Left kidney (tissue), 2 donors: ENCODE data around the gene TTC7B. TPM values are rescaled to one million over a fixed set of nuclear protein-coding genes. Genes with fewer than 3 reads are reported as not detected.
A peak's percentile ranks its signal among the peaks of the same experiment; 100 is the strongest.

Experiments
- DNase-seq: peaks from one replicate; pipeline ENCODE4 v3.0.0-alpha.2; 2013
- polyA plus RNA-seq: library from polyadenylated mRNA; unstranded; fragments of 120-200 nt; gene quantifications from one replicate; pipeline ENCODE4 v1.2.1, GENCODE V29; 2013; ENCODE audit not compliant: insufficient read length

The TTC7B gene
- polyA plus RNA-seq, 1 donor = 46.4 TPM

- DNase-seq = no peak
These were observed 142.1 kb downstream of the TTC7B start for GRCh38 chr14:90674043-90674670.

GRCh38 chr14:90671382-90672234 lies 144.6 kb downstream of the TTC7B start:
- DNase-seq = no peak

- DNase-seq = no peak
These were observed 146.5 kb downstream of the TTC7B start for GRCh38 chr14:90669731-90670130.

- DNase-seq = peak; percentile 34
These were observed 149.7 kb downstream of the TTC7B start for GRCh38 chr14:90666571-90666970.

- no peak for DNase-seq
These were observed 150.8 kb downstream of the TTC7B start for GRCh38 chr14:90665321-90666000.

- no peak for DNase-seq
These were observed 151.3 kb downstream of the TTC7B start for GRCh38 chr14:90664911-90665310.

- no peak for DNase-seq
These were observed 152.6 kb downstream of the TTC7B start for GRCh38 chr14:90663680-90664079.

GRCh38 chr14:90663140-90663539 lies 153.1 kb downstream of the TTC7B start:
- no peak for DNase-seq

- peak; percentile 37 for DNase-seq
These were observed 154.4 kb downstream of the TTC7B start for GRCh38 chr14:90661866-90662265.

- DNase-seq = no peak
These were observed 155.2 kb downstream of the TTC7B start for GRCh38 chr14:90660865-90661570.

- DNase-seq = no peak
These were observed 157.1 kb downstream of the TTC7B start for GRCh38 chr14:90659156-90659555.

GRCh38 chr14:90658541-90658967 lies 157.7 kb downstream of the TTC7B start:
- DNase-seq = no peak

- DNase-seq = no peak
These were observed 159.3 kb downstream of the TTC7B start for GRCh38 chr14:90656973-90657372.

- DNase-seq = no peak
These were observed 160.4 kb downstream of the TTC7B start for GRCh38 chr14:90655829-90656228.

GRCh38 chr14:90654831-90655276 lies 161.4 kb downstream of the TTC7B start:
- no peak for DNase-seq

GRCh38 chr14:90652626-90653025 lies 163.6 kb downstream of the TTC7B start:
- DNase-seq = no peak

GRCh38 chr14:90651976-90652560 lies 164.2 kb downstream of the TTC7B start:
- DNase-seq = no peak

- DNase-seq = no peak
These were observed 164.9 kb downstream of the TTC7B start for GRCh38 chr14:90651271-90651804.

GRCh38 chr14:90649557-90650135 lies 166.6 kb downstream of the TTC7B start:
- no peak for DNase-seq

GRCh38 chr14:90649083-90649482 lies 167.1 kb downstream of the TTC7B start:
- DNase-seq = no peak

- DNase-seq = no peak
These were observed 167.8 kb downstream of the TTC7B start for GRCh38 chr14:90648421-90648820.
